Activated CD4-positive, alpha-beta T cell treated with anti-CD3 and anti-CD28 coated beads, Interleukin-2, amount 50 U/mL, for 16 hours (primary cell): ENCODE results near the gene KIZ.

Experiments used
- DNase-seq: peaks from one replicate; pipeline ENCODE4 v3.0.0-alpha.2; 2020

KIZ gene

DNA sequence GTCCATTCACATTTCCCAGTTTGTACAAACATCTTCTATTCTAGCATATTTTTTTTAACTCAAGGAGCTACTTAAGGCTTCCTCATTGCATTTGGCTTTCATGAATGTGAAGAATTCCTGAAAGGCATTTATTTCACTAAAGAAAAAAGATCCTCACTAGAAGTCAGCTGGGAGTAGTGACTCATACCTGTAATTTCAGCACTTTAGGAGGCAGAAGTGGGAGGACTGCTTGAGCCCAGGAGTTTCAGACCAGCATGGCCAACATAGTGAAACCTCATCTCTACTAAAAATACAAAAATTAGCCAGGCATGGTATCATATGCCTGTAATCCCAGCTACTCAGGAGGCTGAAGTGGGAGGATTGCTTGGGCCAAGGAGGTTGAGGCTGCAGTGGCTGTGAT is 146.4 kb downstream of the KIZ start:
- no peak for DNase-seq

DNA sequence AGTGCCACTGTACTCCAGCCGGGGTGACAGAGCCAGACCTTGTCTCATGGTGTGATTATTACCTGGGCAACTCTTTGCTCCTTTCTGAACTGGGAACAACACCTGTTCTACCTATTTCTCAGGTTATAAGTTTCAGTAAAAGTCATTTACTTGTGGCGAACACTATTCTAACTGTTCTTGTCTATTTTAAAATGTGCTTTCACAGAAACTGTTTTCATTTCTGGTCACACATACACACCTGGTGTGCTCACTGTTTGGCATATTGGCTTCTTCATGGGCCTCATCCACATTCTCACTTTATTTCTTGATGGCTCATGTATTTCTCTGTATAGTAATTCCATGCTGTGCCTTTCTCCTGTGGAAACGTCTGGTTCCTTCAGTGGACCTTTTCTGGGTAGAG is 146.8 kb downstream of the KIZ start:
- no peak for DNase-seq

DNA sequence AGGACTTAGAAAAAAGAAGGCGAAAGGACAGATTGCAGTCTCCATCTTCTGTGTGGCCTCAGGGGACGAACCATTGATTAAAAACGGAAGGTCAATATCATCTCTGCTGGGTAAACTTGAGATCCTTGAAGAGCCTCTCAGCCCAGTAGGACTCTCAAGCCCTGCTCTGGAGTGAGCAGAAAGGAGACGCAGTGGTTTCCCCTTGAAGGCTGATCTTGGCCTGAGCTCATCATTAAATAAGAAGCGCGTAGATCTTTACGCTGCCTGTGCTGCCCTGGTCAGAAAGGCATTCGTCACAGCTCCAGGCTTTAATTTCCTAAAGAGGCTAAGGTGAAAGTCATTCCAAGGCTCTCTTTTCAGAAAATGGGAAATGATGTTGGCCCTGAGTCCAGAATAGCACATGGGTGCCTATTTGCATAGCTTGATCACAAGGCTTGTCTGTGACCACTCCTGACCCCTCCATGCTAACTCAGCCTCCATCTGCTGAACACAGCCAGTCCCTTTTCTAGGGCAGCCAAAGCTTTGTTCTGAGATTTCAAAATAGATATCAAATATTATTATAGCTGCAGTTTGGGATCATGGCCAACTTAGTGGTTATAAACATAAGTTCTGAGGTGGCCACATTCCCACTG is 148.0 kb downstream of the KIZ start:
- no peak for DNase-seq

DNA sequence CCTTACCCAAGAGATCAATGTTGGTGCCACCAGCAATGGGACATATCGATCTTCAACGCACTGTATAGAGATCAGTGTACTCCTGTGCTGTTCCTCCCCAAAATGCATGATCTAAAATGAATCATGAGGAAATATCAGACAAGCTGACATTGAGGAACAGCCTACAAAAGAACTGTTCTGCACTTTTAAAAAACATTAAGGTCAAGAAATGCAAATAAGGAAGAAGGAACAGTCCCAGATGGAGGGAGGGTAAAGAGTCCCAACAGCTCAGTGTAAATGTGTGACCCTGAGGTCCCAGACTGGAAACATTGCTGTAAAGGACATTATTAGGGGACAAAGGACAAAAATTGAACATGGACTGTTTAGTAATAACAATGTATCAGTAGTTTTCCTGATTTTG is 152.9 kb downstream of the KIZ start:
- no peak for DNase-seq

DNA sequence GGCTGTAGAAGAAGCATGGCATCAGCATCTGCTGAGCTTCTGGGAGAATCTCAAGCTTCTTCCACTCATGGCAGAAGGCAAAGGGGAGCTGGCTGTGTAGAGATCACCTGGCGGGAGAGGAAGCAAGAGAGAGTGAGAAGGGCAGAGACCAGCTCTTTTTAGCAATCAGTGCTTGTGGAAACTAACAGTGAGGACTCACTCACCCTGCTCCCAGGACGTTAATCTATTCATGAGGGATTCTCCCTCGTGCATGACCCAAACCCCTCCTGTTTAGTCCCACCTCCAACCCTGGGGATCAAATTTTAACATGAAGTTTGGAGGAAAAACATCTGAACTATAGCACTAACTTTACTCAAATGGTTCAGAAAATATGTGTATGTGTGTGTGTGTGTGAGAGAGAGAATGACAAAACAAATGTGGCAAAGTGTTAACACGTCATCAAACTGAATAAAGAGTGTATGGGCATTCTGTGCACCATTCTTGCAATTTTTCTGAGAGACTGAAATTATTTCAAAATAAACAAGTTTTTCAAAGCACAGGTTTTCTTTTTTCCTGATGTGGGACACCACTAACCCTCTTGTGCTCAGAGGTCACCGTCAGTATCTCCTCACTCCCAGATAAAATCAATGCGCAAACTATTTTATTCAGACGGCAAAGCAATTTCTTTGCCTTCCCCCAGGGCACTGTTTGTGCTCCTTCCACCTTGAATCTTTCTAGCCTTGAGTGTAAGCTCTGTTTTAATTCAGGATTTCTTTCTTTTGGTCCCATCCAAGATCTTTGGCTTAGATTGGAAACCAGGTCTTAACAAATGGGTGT is 154.0 kb downstream of the KIZ start:
- DNase-seq: no peak

DNA sequence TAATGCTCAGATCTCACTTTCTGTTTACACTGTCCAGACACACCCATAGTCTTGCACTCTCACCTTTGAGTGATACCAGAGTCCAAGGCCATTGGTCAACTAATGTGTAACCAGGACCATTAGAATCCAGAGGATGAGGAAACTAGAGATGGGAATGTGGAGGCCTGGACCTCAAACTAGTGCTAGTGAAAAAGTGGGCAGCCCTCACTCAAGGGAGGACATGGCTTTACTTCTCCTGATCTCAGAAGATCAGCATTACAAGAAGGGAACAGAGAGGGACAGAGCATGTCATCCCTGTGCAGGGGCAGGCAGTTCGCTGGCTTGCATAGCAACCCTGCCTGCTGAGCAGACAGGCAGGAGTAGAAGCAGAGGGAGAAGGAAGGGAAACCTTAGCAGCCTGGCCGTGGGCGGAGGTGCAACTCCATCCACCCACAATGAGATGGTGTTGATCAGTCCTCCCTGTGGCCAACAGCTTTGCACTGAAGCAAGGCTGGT is 154.7 kb downstream of the KIZ start:
- no peak for DNase-seq

DNA sequence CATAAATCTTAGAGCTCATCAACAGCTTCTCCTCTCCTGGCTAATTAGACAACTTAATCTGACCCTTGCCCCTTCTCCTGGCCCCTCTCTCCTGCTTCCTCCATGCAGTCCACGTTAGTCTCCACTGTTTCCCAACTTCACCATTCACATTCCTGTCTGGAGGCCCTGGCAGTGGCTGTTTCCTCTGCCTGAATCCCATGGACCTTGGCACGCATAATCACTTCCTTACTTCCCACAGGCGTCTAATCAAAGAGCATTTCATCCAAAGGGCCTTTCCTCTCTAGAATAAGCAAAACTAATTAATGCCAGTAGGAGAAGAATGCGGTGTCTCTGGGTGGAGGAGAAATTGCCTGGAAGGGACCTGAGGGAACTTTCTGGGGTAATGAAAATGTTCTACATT is 160.9 kb downstream of the KIZ start:
- DNase-seq: no peak

DNA sequence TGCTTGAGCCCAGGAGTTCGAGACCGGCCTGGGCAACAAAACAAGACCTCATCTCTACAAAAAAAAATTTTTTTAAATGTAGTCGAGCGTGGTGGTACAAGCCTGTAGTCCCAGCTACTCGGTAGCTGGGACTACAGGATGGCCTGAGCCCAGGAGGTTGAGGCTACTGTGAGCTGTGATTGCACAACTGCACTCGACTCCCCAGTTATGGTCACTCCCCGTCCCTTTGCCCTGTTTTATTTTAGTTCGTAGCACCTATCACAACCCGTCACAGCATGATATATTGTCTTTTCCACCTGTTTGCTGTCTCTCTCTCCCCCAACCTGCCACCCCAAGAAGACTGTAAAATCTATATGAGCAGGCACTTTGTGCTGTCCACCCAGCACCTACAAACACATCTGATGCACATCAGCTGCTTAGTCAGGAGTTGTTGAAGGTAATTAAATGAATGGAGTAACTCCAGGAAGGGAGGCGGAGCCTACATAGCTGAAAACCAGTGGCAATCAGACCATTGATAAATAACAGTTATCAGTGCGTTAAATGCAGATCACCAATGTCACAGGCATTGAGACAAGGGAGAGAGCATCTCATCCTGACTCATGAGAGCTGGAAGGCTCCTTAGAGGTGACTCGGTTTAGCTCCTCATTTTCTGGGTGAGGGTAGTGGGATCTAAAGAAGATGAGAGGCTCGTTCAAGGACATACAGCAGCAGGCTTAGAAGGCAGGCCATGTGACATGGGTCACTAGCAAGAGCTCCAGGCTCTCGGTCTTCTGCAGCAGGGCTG is 162.9 kb downstream of the KIZ start:
- no peak for DNase-seq

DNA sequence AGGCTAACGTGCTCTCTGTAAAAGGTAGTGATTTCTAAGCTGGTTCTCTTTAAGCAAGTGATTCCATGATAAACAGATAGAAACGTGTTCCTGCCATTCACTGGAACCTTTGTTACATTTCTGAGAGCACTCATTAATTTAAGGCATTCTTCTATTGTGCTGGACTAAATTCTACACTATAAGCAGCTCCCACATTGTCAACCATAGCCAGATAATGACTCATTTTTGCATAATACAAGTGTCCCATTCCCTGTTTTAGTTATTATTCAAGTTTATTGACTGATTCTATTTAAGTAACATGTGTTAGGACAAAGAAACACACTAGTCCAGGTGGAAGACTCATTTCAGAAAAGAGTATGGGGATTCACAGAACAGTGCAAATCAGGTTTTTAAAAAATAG is 163.8 kb downstream of the KIZ start:
- no peak for DNase-seq

DNA sequence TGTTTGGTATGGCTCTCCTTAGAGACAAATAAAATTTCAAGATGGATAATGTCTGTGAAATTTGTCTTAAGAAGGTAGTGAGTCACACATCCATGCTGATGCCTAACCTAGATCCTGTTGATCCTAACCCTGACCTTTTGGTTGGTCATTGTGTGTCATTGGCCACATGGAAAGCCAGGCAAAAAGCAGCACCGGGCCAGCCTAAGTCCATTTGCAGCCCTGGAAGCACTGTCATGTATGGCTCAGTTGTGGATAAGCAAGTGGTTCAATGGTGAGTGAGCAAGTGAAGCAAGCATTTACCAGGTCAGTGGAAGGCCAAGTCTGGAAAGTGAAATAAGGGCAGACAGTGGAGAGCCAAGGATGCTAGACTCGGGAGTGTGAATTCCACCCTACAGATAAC is 165.1 kb downstream of the KIZ start:
- no peak for DNase-seq

DNA sequence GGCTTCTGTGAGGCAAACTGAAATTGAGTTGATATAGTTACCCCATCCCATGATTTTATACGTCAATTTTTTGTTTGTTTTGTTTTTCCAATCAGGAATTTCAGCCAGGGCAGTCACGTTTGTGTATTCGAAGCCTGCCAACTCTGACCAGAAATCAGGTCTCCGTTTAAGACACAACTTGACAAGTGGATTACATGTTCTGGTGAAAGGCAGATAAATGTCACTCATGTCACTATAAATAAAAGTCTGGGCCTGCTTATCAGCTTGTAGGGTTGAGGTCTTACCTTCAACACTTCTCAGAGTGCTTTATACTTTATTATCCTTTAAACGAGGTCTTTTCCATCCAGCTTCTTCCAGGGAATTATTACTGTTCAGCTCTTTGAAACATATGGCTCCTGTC is 168.9 kb downstream of the KIZ start:
- no peak for DNase-seq
